HepG2 (cell line): Measurements from ENCODE around the gene MFSD11. TPM values are rescaled to one million over a fixed set of nuclear protein-coding genes. Genes with fewer than 3 reads are reported as not detected.

Source experiments
- ATF7 ChIP-seq, 2 experiments: fragments of 450-650 bp in 1 of 2; sonication (generic) in 1 of 2; formaldehyde crosslinking in 1 of 2; IDR thresholded peaks; 2 replicates each; pipeline versions ENCODE4 v1.4.0 to v1.6.1; 2016 to 2020; ENCODE audit warnings: antibody characterized with exemption in 1 of 2, mild to moderate bottlenecking in 1 of 2, missing genetic modification reagents in 1 of 2
- CAMTA2 ChIP-seq: sonication (generic); formaldehyde crosslinking; IDR thresholded peaks from 2 replicates; pipeline ENCODE4 v1.4.0; 2020; ENCODE audit warnings: mild to moderate bottlenecking, missing genetic modification reagents, borderline replicate concordance
- EED ChIP-seq: sonication (generic); formaldehyde crosslinking; IDR thresholded peaks from 2 replicates; pipeline ENCODE4 v1.5.0; 2020; ENCODE audit warnings: mild to moderate bottlenecking, missing genetic modification reagents
- KAT8 ChIP-seq: IDR thresholded peaks from 2 replicates; pipeline ENCODE4 v1.6.1; 2016; ENCODE audit warnings: missing genetic modification reagents, missing compliant biosample characterization
- KDM5B ChIP-seq: sonication (generic); formaldehyde crosslinking; IDR thresholded peaks from 2 replicates; pipeline ENCODE4 v1.4.0; 2020; ENCODE audit warnings: missing genetic modification reagents, mild to moderate bottlenecking, borderline replicate concordance
- MED8 ChIP-seq: sonication (generic); formaldehyde crosslinking; IDR thresholded peaks from 2 replicates; pipeline ENCODE4 v1.8.1; 2023; ENCODE audit warnings: mild to moderate bottlenecking, missing genetic modification reagents; ENCODE audit not compliant: insufficient replicate concordance
- NCOA2 ChIP-seq: sonication (generic); formaldehyde crosslinking; IDR thresholded peaks from 2 replicates; pipeline ENCODE4 v1.8.0; 2022; ENCODE audit warnings: inconsistent platforms
- POGZ ChIP-seq: sonication (generic); formaldehyde crosslinking; IDR thresholded peaks from 2 replicates; pipeline ENCODE4 v1.4.0; 2020; ENCODE audit warnings: mild to moderate bottlenecking, missing genetic modification reagents
- RAD51 ChIP-seq: fragments of 450-650 bp; IDR thresholded peaks from 2 replicates; pipeline ENCODE4 v1.6.1; 2016; ENCODE audit warnings: borderline replicate concordance
- RBM39 ChIP-seq: fragments of 200-400 bp; formaldehyde crosslinking; IDR thresholded peaks from one replicate; pipeline ENCODE4 v1.6.1; 2018; ENCODE audit warnings: antibody characterized with exemption, mild to moderate bottlenecking, low read depth, low read length; ENCODE audit not compliant: poor library complexity, severe bottlenecking
- RELA ChIP-seq: sonication (generic); formaldehyde crosslinking; IDR thresholded peaks from 2 replicates; pipeline ENCODE4 v1.4.0; 2020; ENCODE audit warnings: missing genetic modification reagents
- ZFP36L1 ChIP-seq: sonication (generic); formaldehyde crosslinking; IDR thresholded peaks from 2 replicates; pipeline ENCODE4 v1.8.0; 2022; ENCODE audit warnings: mild to moderate bottlenecking, missing genetic modification reagents, moderate library complexity
- ZFX ChIP-seq: sonication (generic); formaldehyde crosslinking; IDR thresholded peaks from 2 replicates; pipeline ENCODE4 v1.4.0; 2020; ENCODE audit warnings: mild to moderate bottlenecking, low read depth, missing genetic modification reagents, moderate library complexity
- ZNF205 ChIP-seq: IDR thresholded peaks from 2 replicates; pipeline ENCODE4 v1.6.1; 2018; ENCODE audit warnings: missing biosample characterization, missing genetic modification reagents
- ZNF614 ChIP-seq: IDR thresholded peaks from 2 replicates; pipeline ENCODE4 v1.6.1; 2018; ENCODE audit warnings: missing biosample characterization, missing genetic modification reagents, inconsistent platforms, borderline replicate concordance
- ZNF816 ChIP-seq: sonication (generic); formaldehyde crosslinking; IDR thresholded peaks from 2 replicates; pipeline ENCODE4 v1.8.0; 2022; ENCODE audit warnings: missing genetic modification reagents, mild to moderate bottlenecking, borderline replicate concordance
- polyA plus RNA-seq, 8 experiments: library from polyadenylated mRNA; depleted of rRNA in 3 of 8; stranded (reverse) in 7 of 8; unstranded in 1 of 8; fragments of >200 nt; fragmentation: Illumina TruSeq in 4 of 8; extraction: Trizol in 4 of 8; gene quantifications; 2 replicates each; pipeline versions ENCODE4 v1.2.1 to v1.2.3, GENCODE V29; 2011 to 2016; ENCODE audit warnings: low read depth in 4 of 8, missing spikeins in 1 of 8, mixed read lengths in 1 of 8; ENCODE audit not compliant: insufficient read depth in 1 of 8
- total RNA-seq, 5 experiments: library from RNA; depleted of rRNA; stranded (reverse); fragments of >200 nt; fragmentation: Illumina TruSeq; extraction: Trizol; gene quantifications; 2 replicates each; pipeline ENCODE4 v1.2.3, GENCODE V29; 2016; ENCODE audit warnings: low read depth in 1 of 5
- TF ChIP-seq, protein P1 (sequence below): sonication (generic); formaldehyde crosslinking; IDR thresholded peaks from 2 replicates; pipeline ENCODE4 v1.4.0; 2020; ENCODE audit warnings: missing genetic modification reagents
- TF ChIP-seq, protein P2 (sequence below): IDR thresholded peaks from 2 replicates; pipeline ENCODE4 v1.6.1; 2012; ENCODE audit warnings: inconsistent platforms
- TF ChIP-seq, protein P3 (sequence below): sonication (generic); formaldehyde crosslinking; conservative IDR thresholded peaks from 2 replicates; pipeline ENCODE4 v1.4.0; 2020; ENCODE audit warnings: mild to moderate bottlenecking, missing genetic modification reagents, moderate library complexity
- TF ChIP-seq, protein P4 (sequence below): sonication (generic); formaldehyde crosslinking; IDR thresholded peaks from 2 replicates; pipeline ENCODE4 v1.8.0; 2022; ENCODE audit warnings: missing genetic modification reagents, low read depth, mild to moderate bottlenecking, borderline replicate concordance

MFSD11 gene
- total and polyA plus RNA-seq, 2 of the 13 experiments (the other 11 are each of a cell fraction or from before 2014, with no cell fraction given) = 26.1 to 36.3 TPM

DNA sequence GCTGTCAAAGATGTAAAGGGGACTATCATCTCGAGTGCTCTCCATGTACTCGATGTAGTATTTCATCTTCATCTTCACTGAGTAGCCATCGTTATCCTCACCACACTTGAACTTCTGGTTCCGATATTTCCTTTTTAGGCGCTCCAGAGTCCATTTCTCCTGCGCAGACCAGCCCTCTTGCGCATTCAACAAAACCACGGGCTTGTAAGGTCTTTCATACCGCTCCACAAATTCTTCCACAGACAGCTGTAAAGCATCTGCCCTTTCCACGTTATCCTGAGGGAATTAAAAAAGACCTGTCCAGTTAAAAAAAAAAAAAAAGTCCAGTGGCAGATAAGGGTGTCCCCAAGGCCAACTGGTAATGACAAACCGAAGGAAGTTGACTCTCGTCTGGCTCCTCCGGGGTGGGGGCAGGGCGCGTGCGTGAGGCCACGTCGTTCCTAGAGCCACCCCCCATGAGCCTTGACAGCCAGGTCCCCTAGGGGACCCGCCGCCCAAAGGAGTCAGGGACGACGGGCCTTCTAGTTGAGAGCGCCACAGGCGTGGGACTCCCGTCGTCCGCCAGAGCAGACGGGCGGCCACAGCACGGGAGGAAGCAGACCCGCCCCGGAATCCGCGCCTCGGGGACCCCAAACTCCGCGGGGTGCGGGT is 12.2 kb upstream of the MFSD11 start (continued):
- TF ChIP-seq, protein P1, sequence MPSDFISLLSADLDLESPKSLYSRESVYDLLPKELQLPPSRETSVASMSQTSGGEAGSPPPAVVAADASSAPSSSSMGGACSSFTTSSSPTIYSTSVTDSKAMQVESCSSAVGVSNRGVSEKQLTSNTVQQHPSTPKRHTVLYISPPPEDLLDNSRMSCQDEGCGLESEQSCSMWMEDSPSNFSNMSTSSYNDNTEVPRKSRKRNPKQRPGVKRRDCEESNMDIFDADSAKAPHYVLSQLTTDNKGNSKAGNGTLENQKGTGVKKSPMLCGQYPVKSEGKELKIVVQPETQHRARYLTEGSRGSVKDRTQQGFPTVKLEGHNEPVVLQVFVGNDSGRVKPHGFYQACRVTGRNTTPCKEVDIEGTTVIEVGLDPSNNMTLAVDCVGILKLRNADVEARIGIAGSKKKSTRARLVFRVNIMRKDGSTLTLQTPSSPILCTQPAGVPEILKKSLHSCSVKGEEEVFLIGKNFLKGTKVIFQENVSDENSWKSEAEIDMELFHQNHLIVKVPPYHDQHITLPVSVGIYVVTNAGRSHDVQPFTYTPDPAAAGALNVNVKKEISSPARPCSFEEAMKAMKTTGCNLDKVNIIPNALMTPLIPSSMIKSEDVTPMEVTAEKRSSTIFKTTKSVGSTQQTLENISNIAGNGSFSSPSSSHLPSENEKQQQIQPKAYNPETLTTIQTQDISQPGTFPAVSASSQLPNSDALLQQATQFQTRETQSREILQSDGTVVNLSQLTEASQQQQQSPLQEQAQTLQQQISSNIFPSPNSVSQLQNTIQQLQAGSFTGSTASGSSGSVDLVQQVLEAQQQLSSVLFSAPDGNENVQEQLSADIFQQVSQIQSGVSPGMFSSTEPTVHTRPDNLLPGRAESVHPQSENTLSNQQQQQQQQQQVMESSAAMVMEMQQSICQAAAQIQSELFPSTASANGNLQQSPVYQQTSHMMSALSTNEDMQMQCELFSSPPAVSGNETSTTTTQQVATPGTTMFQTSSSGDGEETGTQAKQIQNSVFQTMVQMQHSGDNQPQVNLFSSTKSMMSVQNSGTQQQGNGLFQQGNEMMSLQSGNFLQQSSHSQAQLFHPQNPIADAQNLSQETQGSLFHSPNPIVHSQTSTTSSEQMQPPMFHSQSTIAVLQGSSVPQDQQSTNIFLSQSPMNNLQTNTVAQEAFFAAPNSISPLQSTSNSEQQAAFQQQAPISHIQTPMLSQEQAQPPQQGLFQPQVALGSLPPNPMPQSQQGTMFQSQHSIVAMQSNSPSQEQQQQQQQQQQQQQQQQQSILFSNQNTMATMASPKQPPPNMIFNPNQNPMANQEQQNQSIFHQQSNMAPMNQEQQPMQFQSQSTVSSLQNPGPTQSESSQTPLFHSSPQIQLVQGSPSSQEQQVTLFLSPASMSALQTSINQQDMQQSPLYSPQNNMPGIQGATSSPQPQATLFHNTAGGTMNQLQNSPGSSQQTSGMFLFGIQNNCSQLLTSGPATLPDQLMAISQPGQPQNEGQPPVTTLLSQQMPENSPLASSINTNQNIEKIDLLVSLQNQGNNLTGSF (CRISPR knock-in tag) = no peak
- TF ChIP-seq ZNF614 (CRISPR knock-in tag) (no peak), MED8 (CRISPR knock-in tag) (peak; percentile 41), ZNF205 (CRISPR knock-in tag) (peak; percentile 17; the same call in 1 of the 2 replicates), KAT8 (CRISPR knock-in tag) (no peak), CAMTA2 (CRISPR knock-in tag) (no peak; the same call in 1 of the 2 replicates), ZFX (CRISPR knock-in tag) (peak; percentile 72), POGZ (CRISPR knock-in tag) (peak; percentile 2; the same call in 1 of the 2 replicates), KDM5B (peak; percentile 83; the same call in 1 of the 2 replicates), RAD51 (no peak), NCOA2 (CRISPR knock-in tag) (peak; percentile 4; the same call in 1 of the 2 replicates), ZNF816 (CRISPR knock-in tag) (0 out of 2 replicates have a peak, but pooled peaks have one; percentile 7), RELA (0 out of 2 replicates have a peak, but pooled peaks have one; percentile 9), ZFP36L1 (no peak), RBM39 (peak; percentile 77), EED (CRISPR knock-in tag) (no peak), ATF7 (IDR thresholded peaks at IDR 0.05) (no peak), ATF7 (CRISPR knock-in tag; IDR thresholded peaks at IDR 0.05) (peak; percentile 47; the same call in 1 of the 2 replicates)
- TF ChIP-seq, protein P2, sequence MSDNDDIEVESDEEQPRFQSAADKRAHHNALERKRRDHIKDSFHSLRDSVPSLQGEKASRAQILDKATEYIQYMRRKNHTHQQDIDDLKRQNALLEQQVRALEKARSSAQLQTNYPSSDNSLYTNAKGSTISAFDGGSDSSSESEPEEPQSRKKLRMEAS = peak; percentile 65; the same call in 1 of the 2 replicates
- TF ChIP-seq, protein P3, sequence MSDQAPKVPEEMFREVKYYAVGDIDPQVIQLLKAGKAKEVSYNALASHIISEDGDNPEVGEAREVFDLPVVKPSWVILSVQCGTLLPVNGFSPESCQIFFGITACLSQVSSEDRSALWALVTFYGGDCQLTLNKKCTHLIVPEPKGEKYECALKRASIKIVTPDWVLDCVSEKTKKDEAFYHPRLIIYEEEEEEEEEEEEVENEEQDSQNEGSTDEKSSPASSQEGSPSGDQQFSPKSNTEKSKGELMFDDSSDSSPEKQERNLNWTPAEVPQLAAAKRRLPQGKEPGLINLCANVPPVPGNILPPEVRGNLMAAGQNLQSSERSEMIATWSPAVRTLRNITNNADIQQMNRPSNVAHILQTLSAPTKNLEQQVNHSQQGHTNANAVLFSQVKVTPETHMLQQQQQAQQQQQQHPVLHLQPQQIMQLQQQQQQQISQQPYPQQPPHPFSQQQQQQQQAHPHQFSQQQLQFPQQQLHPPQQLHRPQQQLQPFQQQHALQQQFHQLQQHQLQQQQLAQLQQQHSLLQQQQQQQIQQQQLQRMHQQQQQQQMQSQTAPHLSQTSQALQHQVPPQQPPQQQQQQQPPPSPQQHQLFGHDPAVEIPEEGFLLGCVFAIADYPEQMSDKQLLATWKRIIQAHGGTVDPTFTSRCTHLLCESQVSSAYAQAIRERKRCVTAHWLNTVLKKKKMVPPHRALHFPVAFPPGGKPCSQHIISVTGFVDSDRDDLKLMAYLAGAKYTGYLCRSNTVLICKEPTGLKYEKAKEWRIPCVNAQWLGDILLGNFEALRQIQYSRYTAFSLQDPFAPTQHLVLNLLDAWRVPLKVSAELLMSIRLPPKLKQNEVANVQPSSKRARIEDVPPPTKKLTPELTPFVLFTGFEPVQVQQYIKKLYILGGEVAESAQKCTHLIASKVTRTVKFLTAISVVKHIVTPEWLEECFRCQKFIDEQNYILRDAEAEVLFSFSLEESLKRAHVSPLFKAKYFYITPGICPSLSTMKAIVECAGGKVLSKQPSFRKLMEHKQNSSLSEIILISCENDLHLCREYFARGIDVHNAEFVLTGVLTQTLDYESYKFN (CRISPR knock-in tag) = peak; percentile 55
- TF ChIP-seq, protein P4, sequence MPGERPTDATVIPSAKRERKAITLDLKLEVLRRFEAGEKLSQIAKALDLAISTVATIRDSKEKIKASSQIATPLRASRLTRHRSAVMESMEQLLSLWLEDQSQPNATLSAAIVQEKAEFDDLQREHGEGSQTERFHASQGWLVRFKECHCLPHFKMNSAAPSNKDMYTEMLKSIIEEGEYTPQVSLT (CRISPR knock-in tag) = 0 out of 2 replicates have a peak, but pooled peaks have one; percentile 39
